ENCODE data around the gene LHX4.

LHX4 gene

GRCh38 chr1:180278596-180279395, 48.7 kb downstream of the LHX4 start:
- Histone ChIP-seq H3K4me3 (ENCODE audit: low read depth in 1 of 5, low read length in 5 of 5) (no peak overlapping the region), H3K9ac (ENCODE audit: low read length in 5 of 5) (no peak overlapping the region), H3K36me3 (ENCODE audit: control insufficient read depth in 5 of 5, insufficient read depth in 5 of 5, low read length in 5 of 5) (peaks cover under 1 to 20% (median 12%) of the 10 kb centered on the region in 5 donors), H3K9me3 (ENCODE audit: control insufficient read depth in 5 of 5, low read length in 5 of 5) (no peaks in the 10 kb centered on the region), H3K27ac (ENCODE audit: low read depth, low read length) (no peak overlapping the region), H3K27me3 (ENCODE audit: control insufficient read depth in 5 of 5, insufficient read depth in 4 of 5, low read length in 5 of 5) (no peaks in the 10 kb centered on the region), H3K4me1 (ENCODE audit: control insufficient read depth in 5 of 5, insufficient read depth in 5 of 5, low read length in 5 of 5) (peaks cover 0 to 27% (median 16%) of the 10 kb centered on the region in 5 donors)

- Histone ChIP-seq H3K9me3 (ENCODE audit: control insufficient read depth in 5 of 5, low read length in 5 of 5) (no peaks in the 10 kb centered on the region), H3K9ac (ENCODE audit: low read length in 5 of 5) (no peak overlapping the region), H3K36me3 (ENCODE audit: control insufficient read depth in 5 of 5, insufficient read depth in 5 of 5, low read length in 5 of 5) (peaks cover 3 to 12% (median 6%) of the 10 kb centered on the region in 5 donors), H3K4me3 (ENCODE audit: low read depth in 1 of 5, low read length in 5 of 5) (no peak overlapping the region), H3K27me3 (ENCODE audit: control insufficient read depth in 5 of 5, insufficient read depth in 4 of 5, low read length in 5 of 5) (no peaks in the 10 kb centered on the region), H3K27ac (ENCODE audit: low read depth, low read length) (no peak overlapping the region), H3K4me1 (ENCODE audit: control insufficient read depth in 5 of 5, insufficient read depth in 5 of 5, low read length in 5 of 5) (peaks cover 0 to 27% (median 16%) of the 10 kb centered on the region in 5 donors)
These were observed 49.6 kb downstream of the LHX4 start for GRCh38 chr1:180279651-180280050.

GRCh38 chr1:180280617-180281016, 50.6 kb downstream of the LHX4 start:
- Histone ChIP-seq H3K4me3 (ENCODE audit: low read depth in 1 of 5, low read length in 5 of 5) (no peak overlapping the region), H3K27ac (ENCODE audit: low read depth, low read length) (no peak overlapping the region), H3K27me3 (ENCODE audit: control insufficient read depth in 5 of 5, insufficient read depth in 4 of 5, low read length in 5 of 5) (no peaks in the 10 kb centered on the region), H3K9ac (ENCODE audit: low read length in 5 of 5) (no peak overlapping the region), H3K4me1 (ENCODE audit: control insufficient read depth in 5 of 5, insufficient read depth in 5 of 5, low read length in 5 of 5) (peaks cover 0 to 26% (median 16%) of the 10 kb centered on the region in 5 donors), H3K9me3 (ENCODE audit: control insufficient read depth in 5 of 5, low read length in 5 of 5) (no peaks in the 10 kb centered on the region), H3K36me3 (ENCODE audit: control insufficient read depth in 5 of 5, insufficient read depth in 5 of 5, low read length in 5 of 5) (peaks cover 2 to 9% (median 3%) of the 10 kb centered on the region in 5 donors)

- Histone ChIP-seq H3K36me3 (ENCODE audit: control insufficient read depth in 5 of 5, insufficient read depth in 5 of 5, low read length in 5 of 5) (peaks cover 2 to 9% (median 5%) of the 10 kb centered on the region in 5 donors), H3K27ac (ENCODE audit: low read depth, low read length) (no peak overlapping the region)
These were observed 51.4 kb downstream of the LHX4 start for GRCh38 chr1:180281490-180281889.

GRCh38 chr1:180282401-180283044, 52.5 kb downstream of the LHX4 start:
- Histone ChIP-seq H3K27ac (ENCODE audit: low read depth, low read length) (no peak overlapping the region), H3K4me1 (ENCODE audit: control insufficient read depth in 5 of 5, insufficient read depth in 5 of 5, low read length in 5 of 5) (peaks cover 0 to 11% (median 3%) of the 10 kb centered on the region in 5 donors), H3K4me3 (ENCODE audit: low read depth in 1 of 5, low read length in 5 of 5) (no peak overlapping the region), H3K9me3 (ENCODE audit: control insufficient read depth in 5 of 5, low read length in 5 of 5) (no peaks in the 10 kb centered on the region), H3K27me3 (ENCODE audit: control insufficient read depth in 5 of 5, insufficient read depth in 4 of 5, low read length in 5 of 5) (no peaks in the 10 kb centered on the region), H3K9ac (ENCODE audit: low read length in 5 of 5) (no peak overlapping the region), H3K36me3 (ENCODE audit: control insufficient read depth in 5 of 5, insufficient read depth in 5 of 5, low read length in 5 of 5) (peaks cover 4 to 9% (median 5%) of the 10 kb centered on the region in 5 donors)

More at GRCh38 chr1:180281490-180281889, 51.4 kb downstream of the LHX4 start:
- H3K4me1 ChIP-seq (ENCODE audit: control insufficient read depth in 5 of 5, insufficient read depth in 5 of 5, low read length in 5 of 5) = peaks cover 0 to 19% (median 10%) of the 10 kb centered on the region in 5 donors
- H3K9me3 ChIP-seq (ENCODE audit: control insufficient read depth in 5 of 5, low read length in 5 of 5) = no peaks in the 10 kb centered on the region
- no peak overlapping the region for H3K4me3 ChIP-seq (ENCODE audit: low read depth in 1 of 5, low read length in 5 of 5)
- H3K27me3 ChIP-seq (ENCODE audit: control insufficient read depth in 5 of 5, insufficient read depth in 4 of 5, low read length in 5 of 5) = no peaks in the 10 kb centered on the region
- H3K9ac ChIP-seq (ENCODE audit: low read length in 5 of 5) = no peak overlapping the region

- no peaks in the 10 kb centered on the region for H3K27me3 ChIP-seq (ENCODE audit: control insufficient read depth in 5 of 5, insufficient read depth in 4 of 5, low read length in 5 of 5)
- H3K27ac ChIP-seq (ENCODE audit: low read depth, low read length) = no peak overlapping the region
- no peaks in the 10 kb centered on the region for H3K9me3 ChIP-seq (ENCODE audit: control insufficient read depth in 5 of 5, low read length in 5 of 5)
- no peak overlapping the region for H3K4me3 ChIP-seq (ENCODE audit: low read depth in 1 of 5, low read length in 5 of 5)
- H3K4me1 ChIP-seq (ENCODE audit: control insufficient read depth in 5 of 5, insufficient read depth in 5 of 5, low read length in 5 of 5) = peaks cover 0 to 11% (median 2%) of the 10 kb centered on the region in 5 donors
- no peak overlapping the region for H3K9ac ChIP-seq (ENCODE audit: low read length in 5 of 5)
- H3K36me3 ChIP-seq (ENCODE audit: control insufficient read depth in 5 of 5, insufficient read depth in 5 of 5, low read length in 5 of 5) = peaks cover 4 to 13% (median 10%) of the 10 kb centered on the region in 5 donors
These were observed 53.0 kb downstream of the LHX4 start for GRCh38 chr1:180283098-180283497.

GRCh38 chr1:180286417-180286816, 56.4 kb downstream of the LHX4 start:
- Histone ChIP-seq H3K27ac (ENCODE audit: low read depth, low read length) (no peak overlapping the region), H3K9me3 (ENCODE audit: control insufficient read depth in 5 of 5, low read length in 5 of 5) (no peaks in the 10 kb centered on the region), H3K9ac (ENCODE audit: low read length in 5 of 5) (no peak overlapping the region), H3K4me1 (ENCODE audit: control insufficient read depth in 5 of 5, insufficient read depth in 5 of 5, low read length in 5 of 5) (peaks cover 0 to 10% (median 0%) of the 10 kb centered on the region in 5 donors), H3K4me3 (ENCODE audit: low read depth in 1 of 5, low read length in 5 of 5) (no peak overlapping the region), H3K27me3 (ENCODE audit: control insufficient read depth in 5 of 5, insufficient read depth in 4 of 5, low read length in 5 of 5) (no peaks in the 10 kb centered on the region), H3K36me3 (ENCODE audit: control insufficient read depth in 5 of 5, insufficient read depth in 5 of 5, low read length in 5 of 5) (peaks cover 0 to 13% (median 4%) of the 10 kb centered on the region in 5 donors)

- peak overlapping the region in 1 of 5 donors; percentile 39 for H3K9ac ChIP-seq (ENCODE audit: low read length in 5 of 5)
- peaks cover 0 to 6% (median 0%) of the 10 kb centered on the region in 5 donors for H3K4me1 ChIP-seq (ENCODE audit: control insufficient read depth in 5 of 5, insufficient read depth in 5 of 5, low read length in 5 of 5)
- H3K9me3 ChIP-seq (ENCODE audit: control insufficient read depth in 5 of 5, low read length in 5 of 5) = no peaks in the 10 kb centered on the region
- H3K4me3 ChIP-seq (ENCODE audit: low read depth in 1 of 5, low read length in 5 of 5) = peak overlapping the region in 1 of 5 donors; percentile 20
- no peaks in the 10 kb centered on the region for H3K27me3 ChIP-seq (ENCODE audit: control insufficient read depth in 5 of 5, insufficient read depth in 4 of 5, low read length in 5 of 5)
- peaks cover 0 to 13% (median 4%) of the 10 kb centered on the region in 5 donors for H3K36me3 ChIP-seq (ENCODE audit: control insufficient read depth in 5 of 5, insufficient read depth in 5 of 5, low read length in 5 of 5)
- no peak overlapping the region for H3K27ac ChIP-seq (ENCODE audit: low read depth, low read length)
These were observed 58.1 kb downstream of the LHX4 start for GRCh38 chr1:180287988-180288705.

- no peaks in the 10 kb centered on the region for H3K9me3 ChIP-seq (ENCODE audit: control insufficient read depth in 5 of 5, low read length in 5 of 5)
- peaks cover 0 to 6% (median 0%) of the 10 kb centered on the region in 5 donors for H3K4me1 ChIP-seq (ENCODE audit: control insufficient read depth in 5 of 5, insufficient read depth in 5 of 5, low read length in 5 of 5)
- H3K9ac ChIP-seq (ENCODE audit: low read length in 5 of 5) = no peak overlapping the region
- H3K27ac ChIP-seq (ENCODE audit: low read depth, low read length) = no peak overlapping the region
- H3K4me3 ChIP-seq (ENCODE audit: low read depth in 1 of 5, low read length in 5 of 5) = no peak overlapping the region
- no peaks in the 10 kb centered on the region for H3K27me3 ChIP-seq (ENCODE audit: control insufficient read depth in 5 of 5, insufficient read depth in 4 of 5, low read length in 5 of 5)
- H3K36me3 ChIP-seq (ENCODE audit: control insufficient read depth in 5 of 5, insufficient read depth in 5 of 5, low read length in 5 of 5) = peaks cover 0 to 11% (median 4%) of the 10 kb centered on the region in 5 donors
These were observed 58.9 kb downstream of the LHX4 start for GRCh38 chr1:180288940-180289339.
